K562 (cell line): ENCODE results near the gene SELPLG. TPM values are rescaled to one million over a fixed set of nuclear protein-coding genes. Genes with fewer than 3 reads are reported as not detected.

Experiments used
- ATAC-seq: fragments of 200-7000 bp; cut with Tn5 transposase; 3 replicates; pipeline ENCODE4 v1.9.1; 2020; ENCODE audit warnings: moderate library complexity
- BruUV-seq: library from RNA; stranded (reverse); fragments of 400-500 nt; replicated peaks from 2 replicates; lab custom pipeline; 2021; lab: Mats Ljungman, UMichigan
- CTCF ChIA-PET: fragments of 300-600 bp; formaldehyde crosslinking; extraction: SDS; loops from one replicate; lab custom pipeline; 2021; ENCODE audit warnings: low intra/inter-chr PET ratio; lab: Yijun Ruan, JAX
- POLR2A ChIA-PET: fragments of 300-600, 350-650 bp; sonication (Branson Sonifier 250); formaldehyde crosslinking; extraction: SDS; loops from one replicate; lab custom pipeline; 2021; ENCODE audit warnings: antibody characterized with exemption, inconsistent platforms; lab: Yijun Ruan, JAX
- DNase-seq, 4 experiments: peaks; one replicate each; pipeline versions ENCODE4 v3.0.0 to v3.0.0-alpha.2; 2011 to 2018; ENCODE audit warnings: low spot score in 3 of 4, mixed read lengths in 3 of 4; ENCODE audit errors: extremely low read depth in 1 of 4
- FAIRE-seq: peaks from 2 replicates; lab custom pipeline; 2011; peaks lifted over from hg19 to GRCh38; lab: Jason Lieb, UNC
- H2AFZ ChIP-seq: 2 replicates; pipeline ENCODE4 v1.6.0; 2011; ENCODE audit warnings: low read depth, low read length, control low read depth, inconsistent platforms
- H3K27ac ChIP-seq: fragments of 200-600 bp; 3 replicates; pipeline ENCODE4 v1.8.0; 2011; ENCODE audit warnings: low read depth, mild to moderate bottlenecking, control low read depth, inconsistent platforms, low read length, moderate library complexity, mixed read lengths; ENCODE audit errors: extremely low read depth
- H3K27me3 ChIP-seq, 2 experiments: fragments of 300-600 bp in 1 of 2; 2 replicates in 1 of 2; 3 replicates in 1 of 2; pipeline versions ENCODE4 v1.6.0 to v1.8.0; 2011; ENCODE audit warnings: inconsistent platforms in 2 of 2, low read length in 2 of 2, mild to moderate bottlenecking in 1 of 2, mixed read lengths in 1 of 2, moderate library complexity in 1 of 2; ENCODE audit not compliant: control insufficient read depth in 2 of 2, insufficient read depth in 2 of 2
- H3K36me3 ChIP-seq: fragments of 300-600 bp; 3 replicates; pipeline ENCODE4 v1.8.0; 2011; ENCODE audit warnings: mild to moderate bottlenecking, low read length, inconsistent platforms; ENCODE audit not compliant: control insufficient read depth, insufficient read depth
- H3K4me1 ChIP-seq, 2 experiments: fragments of 200-600 bp in 1 of 2; replicated peaks in 1 of 2; 2 replicates in 1 of 2; 3 replicates in 1 of 2; pipeline versions ENCODE4 v1.5.1 to v1.8.0; 2011; ENCODE audit warnings: inconsistent platforms in 2 of 2, low read length in 2 of 2, mild to moderate bottlenecking in 1 of 2, mixed read lengths in 1 of 2, moderate library complexity in 1 of 2; ENCODE audit not compliant: control insufficient read depth in 2 of 2, insufficient read depth in 2 of 2
- H3K4me2 ChIP-seq: 2 replicates; pipeline ENCODE4 v1.6.1; 2011; ENCODE audit warnings: low read length, control low read depth, inconsistent platforms, mixed read lengths; ENCODE audit not compliant: insufficient read depth
- H3K4me3 ChIP-seq: fragments of 200-600 bp; sonication (generic), shearing (Covaris generic); 2 replicates; pipeline ENCODE4 v1.5.1; 2016; ENCODE audit warnings: control low read depth, inconsistent platforms
- H3K79me2 ChIP-seq: fragments of 200-600 bp; 3 replicates; pipeline ENCODE4 v1.8.0; 2011; ENCODE audit warnings: low read length, inconsistent platforms; ENCODE audit not compliant: control insufficient read depth, insufficient read depth
- H3K9ac ChIP-seq, 2 experiments: 2 replicates each; pipeline versions ENCODE4 v1.6.0 to v1.6.1; 2011; ENCODE audit warnings: low read depth in 2 of 2, low read length in 2 of 2, control low read depth in 1 of 2, inconsistent platforms in 1 of 2, mild to moderate bottlenecking in 1 of 2, mixed read lengths in 1 of 2; ENCODE audit not compliant: insufficient read depth in 1 of 2
- H3K9me1 ChIP-seq: one replicate; pipeline ENCODE4 v1.6.0; 2011; ENCODE audit warnings: inconsistent platforms, mild to moderate bottlenecking, low read length, moderate library complexity; ENCODE audit not compliant: control insufficient read depth, insufficient read depth
- H3K9me3 ChIP-seq: replicated peaks from 2 replicates; pipeline ENCODE4 v1.5.1; 2011; ENCODE audit warnings: low read depth, low read length, inconsistent platforms; ENCODE audit not compliant: control insufficient read depth, insufficient read depth
- H4K20me1 ChIP-seq: replicated peaks from 2 replicates; pipeline ENCODE4 v1.6.1; 2011; ENCODE audit warnings: low read length, inconsistent platforms, mixed read lengths; ENCODE audit not compliant: control insufficient read depth, insufficient read depth
- E2F3 ChIP-seq: fragments of 250-450 bp; sonication (Bioruptor Pico); IDR thresholded peaks from 2 replicates; pipeline ENCODE4 v1.4.0; 2020; ENCODE audit warnings: mild to moderate bottlenecking
- HINFP ChIP-seq: fragments of 450-650 bp; conservative IDR thresholded peaks from 2 replicates; pipeline ENCODE4 v1.6.1; 2016; ENCODE audit warnings: missing genetic modification characterization, low read depth, mild to moderate bottlenecking, control low read depth, missing compliant biosample characterization
- HNRNPL ChIP-seq: fragments of 200-400 bp; formaldehyde crosslinking; IDR thresholded peaks from 2 replicates; pipeline ENCODE4 v1.6.1; 2017; ENCODE audit warnings: low read depth, mild to moderate bottlenecking, low read length
- HNRNPUL1 ChIP-seq: fragments of 200-400 bp; formaldehyde crosslinking; IDR thresholded peaks from 2 replicates; pipeline ENCODE4 v1.6.1; 2017; ENCODE audit warnings: low read length
- KLF1 ChIP-seq: fragments of 450-650 bp; IDR thresholded peaks from 2 replicates; pipeline ENCODE4 v1.6.1; 2016; ENCODE audit warnings: missing genetic modification characterization, missing compliant biosample characterization
- MXI1 ChIP-seq: IDR thresholded peaks from 2 replicates; pipeline ENCODE4 v1.6.1; 2011; ENCODE audit warnings: low read depth, mild to moderate bottlenecking, improper control_type of control experiment, low read length
- SP2 ChIP-seq: IDR thresholded peaks from 2 replicates; pipeline ENCODE4 v1.6.1; 2011; ENCODE audit warnings: mild to moderate bottlenecking, low read depth, low read length, moderate library complexity; ENCODE audit not compliant: poor library complexity, severe bottlenecking; ENCODE audit errors: extremely low read depth
- ZNF23 ChIP-seq: fragments of 250-450 bp; sonication (Bioruptor Pico); IDR thresholded peaks from 2 replicates; pipeline ENCODE4 v1.4.0; 2020; ENCODE audit warnings: mild to moderate bottlenecking
- ZNF398 ChIP-seq: fragments of 250-450 bp; sonication (Bioruptor Pico); IDR thresholded peaks from 2 replicates; pipeline ENCODE4 v1.8.0; 2021; ENCODE audit warnings: moderate library complexity, mild to moderate bottlenecking, inconsistent platforms
- WGBS: fragments of 100-300 bp; shearing (Covaris generic); methylation state at CpG from one replicate; pipeline ENCODE4 v1.1.6; 2016; ENCODE audit warnings: low coverage, mixed read lengths; ENCODE audit not compliant: insufficient coverage; ENCODE audit errors: missing lambda C conversion rate; 5-methylcytosine and 5-hydroxymethylcytosine counted together
- in situ Hi-C: fragments of 300-500 bp; cut with MboI; formaldehyde crosslinking; loops from 4 replicates; pipeline ENCODE4 v1.15.0; 2018; ENCODE audit warnings: inconsistent platforms, mixed read lengths
- intact Hi-C: fragments of 100-400 bp; cut with micrococcal nuclease; formaldehyde crosslinking; loops from 2 replicates; pipeline ENCODE4 v1.14.2; 2022
- polyA plus RNA-seq, 8 experiments: library from polyadenylated mRNA; depleted of rRNA in 4 of 8; stranded (reverse) in 5 of 8; unstranded in 3 of 8; fragments of >200 nt; fragmentation: Nextera tagmentation in 2 of 8; fragmentation: Illumina TruSeq in 1 of 8; extraction: Ambion mirVana in 2 of 8; extraction: Trizol in 1 of 8; gene quantifications; 2 replicates each; pipeline versions ENCODE4 v1.2.1 to v1.2.3, GENCODE V29; 2011 to 2014; ENCODE audit warnings: inconsistent platforms in 1 of 8, missing spikeins in 1 of 8
- total RNA-seq, 7 experiments: library from RNA; depleted of rRNA in 6 of 7; stranded (reverse); fragments of >200 nt in 6 of 7; fragmentation: Illumina TruSeq in 2 of 7; extraction: Trizol in 2 of 7; gene quantifications; 2 replicates each; pipeline versions ENCODE4 v1.2.1 to v1.2.3, GENCODE V29; 2011 to 2021; ENCODE audit warnings: low replicate concordance in 1 of 7
- TF ChIP-seq, protein P1 (sequence below): IDR thresholded peaks from 2 replicates; pipeline ENCODE4 v1.6.1; 2011; ENCODE audit not compliant: insufficient read length; ENCODE audit errors: extremely low read depth

The SELPLG gene
- total and polyA plus RNA-seq, 9 of the 15 experiments (the other 6 are each of a cell fraction or from before 2014, with no cell fraction given) = 0.22 to 10.2 (median 1.7) TPM

DNA sequence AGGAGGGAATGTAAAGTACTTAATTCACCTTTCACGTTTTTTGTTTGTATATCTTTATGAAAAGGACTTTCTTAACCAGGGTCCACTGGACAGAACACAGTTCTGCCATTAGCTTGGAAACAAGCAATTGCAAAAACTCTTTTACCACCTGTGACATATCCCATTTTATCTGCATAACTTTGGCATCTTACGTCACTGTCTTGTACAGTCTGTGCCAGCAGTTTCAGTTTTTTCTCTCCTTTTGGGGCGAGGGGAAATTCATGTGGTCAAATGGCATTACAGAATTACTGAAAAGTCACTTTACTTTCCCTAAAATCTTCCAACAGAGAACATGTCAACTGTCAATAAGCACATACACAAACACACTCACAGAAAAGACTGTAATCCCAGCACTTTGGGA lies 43.7 kb upstream of the SELPLG start:
- H3K9me1 ChIP-seq = no peaks in the 10 kb centered on the region
- peaks cover 71% of the 10 kb centered on the region for H3K79me2 ChIP-seq
- H3K9me3 ChIP-seq = no peaks in the 10 kb centered on the region
- WGBS = 83% methylated on average over 3 of the region's 3 CpGs
- no peaks in the 10 kb centered on the region for H4K20me1 ChIP-seq
- DNase-seq (no peak), ATAC-seq (no peak), FAIRE-seq (no peak)
- peaks cover 68% of the 10 kb centered on the region for H3K36me3 ChIP-seq
- H3K27me3 ChIP-seq = no peaks in the 10 kb centered on the region
- no peak overlapping the region for H2AFZ ChIP-seq
- no peak overlapping the region for H3K4me3 ChIP-seq
- H3K4me1 ChIP-seq = peaks cover 0 to 6% of the 10 kb centered on the region in 2 experiments; a peak in 3 of 5 replicates
- no peak overlapping the region for H3K4me2 ChIP-seq
- H3K27ac ChIP-seq = no peak overlapping the region
- no peak overlapping the region for H3K9ac ChIP-seq
- TF ChIP-seq HNRNPUL1 = no peak
- no peak for TF ChIP-seq E2F3 (CRISPR knock-in tag)
- TF ChIP-seq KLF1 (tag) = no peak
- no peak for TF ChIP-seq ZNF398 (CRISPR knock-in tag)
- TF ChIP-seq, protein P1, sequence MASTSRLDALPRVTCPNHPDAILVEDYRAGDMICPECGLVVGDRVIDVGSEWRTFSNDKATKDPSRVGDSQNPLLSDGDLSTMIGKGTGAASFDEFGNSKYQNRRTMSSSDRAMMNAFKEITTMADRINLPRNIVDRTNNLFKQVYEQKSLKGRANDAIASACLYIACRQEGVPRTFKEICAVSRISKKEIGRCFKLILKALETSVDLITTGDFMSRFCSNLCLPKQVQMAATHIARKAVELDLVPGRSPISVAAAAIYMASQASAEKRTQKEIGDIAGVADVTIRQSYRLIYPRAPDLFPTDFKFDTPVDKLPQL = no peak
- TF ChIP-seq SP2 = no peak
- no peak for TF ChIP-seq HINFP (tag)
- TF ChIP-seq MXI1 = no peak
- no peak for TF ChIP-seq HNRNPL
- no peak for TF ChIP-seq ZNF23
- in situ Hi-C loops (no loop called here), intact Hi-C loops (no loop called here)
- no TSS peak for BruUV-seq
- CTCF ChIA-PET = no interaction called here
- POLR2A ChIA-PET = no interaction called here
